GM19324 (cell line): Measurements from ENCODE around the gene AMN1.

Source experiments
- ATAC-seq: cut with Tn5 transposase; IDR thresholded peaks from one replicate; pipeline ENCODE4 v1.9.1; 2021; ENCODE audit warnings: mild to moderate bottlenecking, moderate library complexity; ENCODE audit not compliant: unreplicated experiment, low FRiP score

Gene AMN1

GRCh38 chr12:31633464-31633863, 95.4 kb downstream of the AMN1 start:
- ATAC-seq: no peak

- ATAC-seq: no peak
These were observed 97.0 kb downstream of the AMN1 start for GRCh38 chr12:31631809-31632208.

- ATAC-seq: no peak
These were observed 97.6 kb downstream of the AMN1 start for GRCh38 chr12:31631023-31631724.

GRCh38 chr12:31629756-31630732, 98.8 kb downstream of the AMN1 start:
- ATAC-seq: no peak

- no peak for ATAC-seq
These were observed 101.3 kb downstream of the AMN1 start for GRCh38 chr12:31627456-31628054.

- no peak for ATAC-seq
These were observed 102.4 kb downstream of the AMN1 start for GRCh38 chr12:31626270-31626995.

- ATAC-seq: no peak
These were observed 106.8 kb downstream of the AMN1 start for GRCh38 chr12:31622038-31622437.
